H9 (cell line): Measurements from ENCODE around the gene B3GNT2. TPM values are rescaled to one million over a fixed set of nuclear protein-coding genes. Genes with fewer than 3 reads are reported as not detected.

Experiments
- DNase-seq: peaks from one replicate; pipeline ENCODE4 v3.0.0-alpha.2; 2017
- H2AFZ ChIP-seq: one replicate; pipeline ENCODE4 v1.6.1; 2013; ENCODE audit warnings: mild to moderate bottlenecking, low read length, control low read depth, moderate library complexity
- H2AK5ac ChIP-seq: 2 replicates; pipeline ENCODE4 v1.6.1; 2013; ENCODE audit warnings: low read length, control low read depth, mixed read lengths; ENCODE audit not compliant: insufficient read length
- H2BK120ac ChIP-seq: one replicate; pipeline ENCODE4 v1.6.1; 2013; ENCODE audit warnings: low read depth, mild to moderate bottlenecking, low read length, control low read depth, inconsistent platforms; ENCODE audit not compliant: poor library complexity, severe bottlenecking
- H2BK12ac ChIP-seq: 2 replicates; pipeline ENCODE4 v1.6.1; 2013; ENCODE audit warnings: low read length, control low read depth, mixed read lengths, low read depth; ENCODE audit not compliant: insufficient read length
- H2BK15ac ChIP-seq: 2 replicates; pipeline ENCODE4 v1.6.1; 2013; ENCODE audit warnings: low read depth, low read length, control low read depth
- H2BK20ac ChIP-seq: one replicate; pipeline ENCODE4 v1.6.1; 2013; ENCODE audit warnings: low read depth, mild to moderate bottlenecking, low read length, control low read depth, inconsistent platforms; ENCODE audit not compliant: poor library complexity, severe bottlenecking
- H2BK5ac ChIP-seq: 2 replicates; pipeline ENCODE4 v1.6.1; 2013; ENCODE audit warnings: low read length, control low read depth, mixed read lengths; ENCODE audit not compliant: insufficient read length
- H3K14ac ChIP-seq: 2 replicates; pipeline ENCODE4 v1.6.1; 2013; ENCODE audit warnings: low read length, control low read depth; ENCODE audit not compliant: insufficient read depth
- H3K18ac ChIP-seq: 2 replicates; pipeline ENCODE4 v1.6.1; 2013; ENCODE audit warnings: low read depth, mild to moderate bottlenecking, mixed read lengths, low read length, control low read depth; ENCODE audit not compliant: insufficient read length
- H3K23ac ChIP-seq: 2 replicates; pipeline ENCODE4 v1.6.1; 2013; ENCODE audit warnings: low read length, control low read depth, mixed read lengths, low read depth; ENCODE audit not compliant: insufficient read length
- H3K23me2 ChIP-seq: 2 replicates; pipeline ENCODE4 v1.6.1; 2013; ENCODE audit warnings: low read depth, mild to moderate bottlenecking, mixed read lengths, low read length, control low read depth; ENCODE audit not compliant: insufficient read length, poor library complexity, severe bottlenecking
- H3K27ac ChIP-seq: 2 replicates; pipeline ENCODE4 v1.5.1; 2013; ENCODE audit warnings: low read length, control low read depth, mixed read lengths, low read depth; ENCODE audit not compliant: insufficient read length
- H3K27me3 ChIP-seq: 2 replicates; pipeline ENCODE4 v1.6.1; 2013; ENCODE audit warnings: low read length, control low read depth, inconsistent platforms; ENCODE audit not compliant: insufficient read depth
- H3K4ac ChIP-seq: 2 replicates; pipeline ENCODE4 v1.6.1; 2013; ENCODE audit warnings: low read depth, mild to moderate bottlenecking, control low read depth, inconsistent platforms, low read length, moderate library complexity
- H3K4me1 ChIP-seq: 2 replicates; pipeline ENCODE4 v1.6.1; 2013; ENCODE audit warnings: low read length, control low read depth, inconsistent platforms; ENCODE audit not compliant: insufficient read depth
- H3K4me2 ChIP-seq: 2 replicates; pipeline ENCODE4 v1.6.1; 2013; ENCODE audit warnings: low read length, control low read depth, mixed read lengths; ENCODE audit not compliant: insufficient read length, insufficient read depth
- H3K56ac ChIP-seq: 2 replicates; pipeline ENCODE4 v1.6.1; 2013; ENCODE audit warnings: low read depth, mild to moderate bottlenecking, mixed read lengths, low read length, control low read depth; ENCODE audit not compliant: insufficient read length
- H3K79me1 ChIP-seq: 2 replicates; pipeline ENCODE4 v1.6.1; 2013; ENCODE audit warnings: low read depth, mild to moderate bottlenecking, moderate library complexity, low read length, control low read depth, inconsistent platforms; ENCODE audit not compliant: insufficient read depth, poor library complexity, severe bottlenecking
- H3K79me2 ChIP-seq: 2 replicates; pipeline ENCODE4 v1.6.1; 2013; ENCODE audit warnings: low read length, control low read depth, inconsistent platforms; ENCODE audit not compliant: insufficient read depth
- H3K9ac ChIP-seq: 2 replicates; pipeline ENCODE4 v1.6.1; 2013; ENCODE audit warnings: low read length, control low read depth, mixed read lengths; ENCODE audit not compliant: insufficient read length; ENCODE audit errors: extremely low read depth
- H3K9me3 ChIP-seq: one replicate; pipeline ENCODE4 v1.6.1; 2013; ENCODE audit warnings: low read depth, low read length, inconsistent platforms; ENCODE audit not compliant: control insufficient read depth
- H3T11ph ChIP-seq: one replicate; pipeline ENCODE4 v1.6.1; 2013; ENCODE audit warnings: mild to moderate bottlenecking, low read length, control low read depth, inconsistent platforms
- H4K20me1 ChIP-seq: one replicate; pipeline ENCODE4 v1.6.1; 2013; ENCODE audit not compliant: control insufficient read depth, insufficient read length, insufficient read depth
- H4K5ac ChIP-seq: 2 replicates; pipeline ENCODE4 v1.6.1; 2013; ENCODE audit warnings: low read depth, mild to moderate bottlenecking, mixed read lengths, low read length, control low read depth; ENCODE audit not compliant: insufficient read length
- H4K8ac ChIP-seq: replicated peaks from 2 replicates; pipeline ENCODE4 v1.6.1; 2013; ENCODE audit warnings: low read length, control low read depth, mixed read lengths, low read depth; ENCODE audit not compliant: insufficient read length
- H4K91ac ChIP-seq: 2 replicates; pipeline ENCODE4 v1.6.1; 2013; ENCODE audit warnings: low read depth, mild to moderate bottlenecking, moderate library complexity, mixed read lengths, low read length, control low read depth; ENCODE audit not compliant: insufficient read length
- H3K27ac Mint-ChIP-seq, 3 experiments: 2 replicates in 2 of 3; 3 replicates in 1 of 3; pipeline ENCODE4 v1.8.0; 2020 to 2021; ENCODE audit warnings: mixed read lengths in 3 of 3, mild to moderate bottlenecking in 1 of 3, moderate library complexity in 1 of 3
- H3K27me3 Mint-ChIP-seq: 2 replicates; pipeline ENCODE4 v1.8.0; 2021; ENCODE audit warnings: low read depth, mild to moderate bottlenecking, moderate library complexity, mixed read lengths
- H3K36me3 Mint-ChIP-seq, 3 experiments: 2 replicates in 2 of 3; 3 replicates in 1 of 3; pipeline ENCODE4 v1.8.0; 2020 to 2021; ENCODE audit warnings: low read depth in 3 of 3, mixed read lengths in 3 of 3; ENCODE audit not compliant: insufficient read depth in 1 of 3
- H3K4me1 Mint-ChIP-seq, 2 experiments: 2 replicates each; pipeline ENCODE4 v1.8.0; 2020; ENCODE audit warnings: mixed read lengths in 2 of 2
- H3K4me3 Mint-ChIP-seq, 2 experiments: 2 replicates in 1 of 2; 3 replicates in 1 of 2; pipeline ENCODE4 v1.8.0; 2020 to 2021; ENCODE audit warnings: mild to moderate bottlenecking in 2 of 2, mixed read lengths in 2 of 2, moderate library complexity in 1 of 2
- H3K9me3 Mint-ChIP-seq, 2 experiments: 2 replicates in 1 of 2; 3 replicates in 1 of 2; pipeline ENCODE4 v1.8.0; 2020; ENCODE audit warnings: mild to moderate bottlenecking in 2 of 2, mixed read lengths in 2 of 2, moderate library complexity in 1 of 2
- CTCF ChIP-seq: fragments of 200-600 bp; sonication (generic); conservative IDR thresholded peaks from 3 replicates; pipeline ENCODE4 v1.8.0; 2021; ENCODE audit warnings: antibody characterized with exemption, mild to moderate bottlenecking
- WGBS: extraction: QIAGEN DNeasy Blood & Tissue Kit; methylation state at CpG from one replicate; pipeline ENCODE4 v1.1.7; 2013; ENCODE audit warnings: missing lambda C conversion rate, low lambda C conversion rate, mixed read lengths; ENCODE audit not compliant: insufficient read length; ENCODE audit errors: extremely low coverage; 5-methylcytosine and 5-hydroxymethylcytosine counted together
- total RNA-seq: library from RNA; stranded (reverse); gene quantifications from 2 replicates; pipeline ENCODE4 v1.2.1, GENCODE V29; 2021

B3GNT2 gene
- total RNA-seq, 1 experiment from 2014 or later: 55.3 TPM

DNA sequence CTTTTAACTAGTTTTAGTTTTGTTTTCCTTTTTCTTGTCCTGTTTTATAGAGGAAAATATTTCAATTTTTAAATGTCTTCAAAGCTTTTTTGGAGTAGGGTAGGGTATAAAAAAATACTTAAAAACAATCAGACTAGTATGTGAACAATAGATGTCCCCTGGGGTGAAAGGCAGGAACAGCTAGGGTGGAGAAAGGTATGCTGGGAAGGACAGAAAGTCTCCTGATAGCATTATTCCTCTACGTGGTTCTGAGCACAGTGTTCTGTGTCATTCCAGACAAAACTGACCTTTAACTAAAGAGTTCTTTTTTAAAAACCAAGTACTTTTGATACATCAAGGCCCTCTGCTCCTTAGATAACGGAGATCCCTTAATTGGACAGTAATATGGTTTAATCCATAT, 32.1 kb upstream of the B3GNT2 start:
- Histone ChIP-seq H3K79me1 (no peaks in the 10 kb centered on the region), H2AK5ac (no peak overlapping the region), H2BK15ac (no peak overlapping the region), H4K8ac (no peak overlapping the region), H3K23ac (no peak overlapping the region), H3K56ac (no peak overlapping the region), H2BK120ac (no peak overlapping the region), H3K4me1 (no peaks in the 10 kb centered on the region), H4K20me1 (no peaks in the 10 kb centered on the region), H3T11ph (no peak overlapping the region), H3K27ac (no peak overlapping the region), H3K23me2 (no peaks in the 10 kb centered on the region), H3K4ac (no peak overlapping the region), H4K5ac (no peak overlapping the region), H2AFZ (no peak overlapping the region), H2BK12ac (no peak overlapping the region), H2BK5ac (no peak overlapping the region), H3K4me2 (no peak overlapping the region), H3K14ac (no peak overlapping the region), H2BK20ac (no peak overlapping the region), H3K27me3 (no peaks in the 10 kb centered on the region), H3K79me2 (no peaks in the 10 kb centered on the region), H3K18ac (no peak overlapping the region), H3K9me3 (no peaks in the 10 kb centered on the region), H3K9ac (no peak overlapping the region), H4K91ac (no peak overlapping the region)
- Mint-ChIP-seq H3K9me3 (no peaks in the 10 kb centered on the region), H3K27me3 (no peaks in the 10 kb centered on the region), H3K4me1 (peaks cover 17% of the 10 kb centered on the region in 2 experiments), H3K27ac (no peak overlapping the region), H3K36me3 (no peaks in the 10 kb centered on the region), H3K4me3 (no peak overlapping the region)
- TF ChIP-seq CTCF: no peak
- no CpG with 5 or more reads among the region's 2 CpGs for WGBS
- no peak for DNase-seq
